NCI-H2227 (cell line): ENCODE data around the gene STX11.
"Not testable (repeated sequence)": the region's sequence is repeated elsewhere in the genome, so short reads cannot be mapped to it uniquely, and the experiment has no call there.

Experiments
- DNase-seq: peaks from one replicate; lab custom pipeline; 2025; ENCODE audit not compliant: unreplicated experiment; lab: John Stamatoyannopoulos, UW

Gene STX11

DNA sequence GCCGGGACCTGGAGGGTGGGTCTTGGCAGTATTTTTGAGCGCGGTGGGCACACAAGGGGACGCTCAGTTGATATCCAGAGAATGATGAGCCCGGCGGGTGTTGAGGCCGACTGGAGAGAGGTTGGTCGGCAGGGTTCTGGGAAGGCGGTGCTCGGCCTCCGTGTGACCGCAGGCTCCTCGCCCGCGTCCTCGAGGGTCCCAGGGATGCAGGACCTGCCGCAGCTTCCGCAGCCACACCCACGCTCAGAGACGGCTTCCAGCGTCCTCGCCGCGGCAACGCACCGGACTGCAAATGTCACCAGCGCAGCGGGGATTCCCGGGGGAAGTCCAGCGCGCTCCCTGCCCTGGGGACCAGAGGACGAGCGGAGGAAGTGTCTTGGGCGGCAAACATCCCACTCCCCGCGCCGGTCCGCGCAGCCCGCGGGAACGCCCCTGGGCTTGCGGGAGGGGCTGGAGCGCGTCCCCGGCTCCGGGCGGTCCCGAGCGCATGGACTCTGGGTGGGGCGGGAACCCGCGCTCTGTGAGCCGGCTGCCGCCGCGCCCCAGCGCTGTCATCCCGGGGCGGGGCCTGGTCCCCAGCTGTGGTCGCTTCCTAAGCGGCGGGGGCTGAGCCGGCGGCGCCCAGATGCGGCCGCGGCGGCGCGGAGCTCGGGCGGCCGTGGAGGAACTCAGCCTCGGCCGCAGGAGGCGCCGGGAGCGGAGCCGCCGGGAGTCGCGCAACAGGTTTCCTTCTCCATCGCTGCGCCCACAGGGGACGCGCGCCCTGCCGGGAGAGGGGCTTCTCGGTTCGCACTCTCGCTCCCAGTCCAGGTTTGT lies at the start of gene STX11:
Gene STX11, plus strand, starts transcription at position 624 of the 816 bp plus-strand sequence. CDS start 36,111 bp downstream, outside the sequence.
- peak; percentile 62 for DNase-seq

DNA sequence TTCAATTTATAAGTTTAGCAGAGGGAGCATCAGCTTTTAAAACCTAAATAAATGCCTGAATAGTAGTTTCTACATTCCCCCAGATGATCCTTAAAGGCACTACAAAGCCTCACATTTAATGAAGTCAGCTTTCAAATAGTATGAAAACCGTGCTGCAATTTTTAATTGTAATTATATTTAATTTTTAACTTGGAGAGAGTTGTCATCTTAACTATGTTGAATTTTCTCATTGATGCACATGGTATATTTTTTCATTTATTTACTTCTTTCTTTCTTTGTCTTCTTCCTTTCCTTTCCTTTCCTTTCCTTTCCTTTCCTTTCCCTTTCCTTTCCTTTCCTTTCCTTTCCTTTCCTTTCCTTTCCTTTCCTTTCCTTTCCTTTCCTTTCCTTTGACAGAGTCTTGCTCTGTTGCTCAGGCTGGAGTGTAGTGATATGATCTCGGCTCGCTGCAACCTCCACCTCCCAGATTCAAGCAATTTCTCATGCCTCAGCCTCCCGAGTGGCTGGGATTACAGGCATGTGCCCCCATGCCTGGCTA lies 47.2 kb upstream of the STX11 start:
- DNase-seq = no peak

DNA sequence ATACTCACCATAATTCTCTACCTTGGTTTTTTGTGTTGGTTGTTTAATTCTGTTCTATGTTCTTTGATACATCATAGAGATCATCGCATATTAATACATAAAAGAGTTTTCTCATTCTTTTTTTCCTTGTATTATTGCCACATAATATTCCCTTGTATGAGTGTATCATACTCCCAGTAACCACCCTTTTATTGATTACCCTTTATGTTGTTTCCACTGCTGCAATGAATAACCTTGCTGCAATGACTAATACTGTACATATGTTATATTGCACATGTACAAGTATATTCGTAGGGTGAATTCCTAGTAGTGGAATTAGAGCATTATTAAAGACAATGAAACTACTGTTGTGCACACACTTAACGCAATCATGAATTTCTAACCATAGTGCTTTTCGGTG lies 45.8 kb upstream of the STX11 start:
- no peak for DNase-seq

DNA sequence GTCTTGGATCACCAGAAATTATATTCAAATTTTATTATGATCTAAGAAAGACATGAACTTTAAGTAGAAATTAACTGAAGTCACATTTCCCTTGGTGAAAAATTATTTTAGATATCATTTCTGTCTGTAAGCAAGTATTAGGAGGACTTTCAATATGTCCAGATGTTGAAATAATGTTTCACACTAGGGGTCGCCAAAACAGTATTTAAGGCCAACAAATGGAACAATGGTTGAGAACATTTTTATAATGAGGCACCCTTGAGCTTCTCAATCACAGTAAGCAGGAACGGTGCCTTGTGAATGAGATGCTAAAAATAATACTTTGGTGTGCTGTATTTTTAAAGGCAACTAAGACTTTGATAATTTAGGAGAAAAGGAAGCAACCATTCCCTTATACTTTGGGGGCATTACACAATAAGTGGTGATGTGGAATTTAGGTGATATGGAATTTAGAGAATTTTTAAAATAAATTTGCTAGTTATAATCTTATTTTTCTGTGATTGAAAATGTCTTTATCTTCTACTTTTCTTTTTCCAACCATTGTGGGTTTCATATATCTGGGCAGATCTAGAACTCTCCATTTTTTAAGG lies 45.3 kb upstream of the STX11 start:
- peak; percentile 70 for DNase-seq

DNA sequence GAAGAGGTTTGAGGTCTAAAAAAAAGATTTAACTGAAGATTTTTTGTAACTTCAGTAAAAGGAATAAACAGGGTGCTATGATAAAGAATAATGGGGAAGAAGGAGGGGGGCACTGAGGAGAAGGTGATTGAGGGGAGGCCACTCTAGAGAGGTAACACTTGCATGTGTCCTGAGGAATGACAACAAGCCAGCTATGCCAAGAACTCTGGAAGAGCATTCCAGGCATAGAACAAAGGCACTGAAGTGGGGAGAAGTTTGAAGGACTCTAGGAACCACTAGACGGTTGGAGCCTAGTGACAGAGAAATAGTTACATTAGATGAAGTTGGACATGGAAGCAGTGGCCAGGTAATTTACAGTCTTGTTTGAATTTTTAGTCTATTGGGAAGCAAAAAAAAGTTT lies 44.1 kb upstream of the STX11 start:
- DNase-seq = no peak

DNA sequence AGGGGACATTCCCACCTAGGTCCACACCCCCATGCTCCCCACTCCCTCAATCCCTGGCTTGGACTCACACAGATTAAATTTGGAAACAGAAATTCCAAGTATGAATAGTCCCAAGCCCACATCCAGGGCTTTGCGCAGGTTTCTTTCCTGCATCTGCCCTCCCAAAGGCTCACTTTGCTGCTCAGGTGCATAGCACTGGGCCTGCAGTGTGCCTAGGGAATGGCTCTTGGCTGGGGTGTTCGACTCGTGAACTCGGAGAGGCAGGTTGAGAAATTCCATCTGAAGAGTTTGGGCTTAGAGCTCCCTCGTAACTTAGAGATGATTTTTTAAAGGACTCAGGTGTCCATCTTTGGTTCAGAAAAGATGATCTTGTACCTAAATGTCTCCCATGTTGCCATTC lies 40.1 kb upstream of the STX11 start:
- DNase-seq = no peak

DNA sequence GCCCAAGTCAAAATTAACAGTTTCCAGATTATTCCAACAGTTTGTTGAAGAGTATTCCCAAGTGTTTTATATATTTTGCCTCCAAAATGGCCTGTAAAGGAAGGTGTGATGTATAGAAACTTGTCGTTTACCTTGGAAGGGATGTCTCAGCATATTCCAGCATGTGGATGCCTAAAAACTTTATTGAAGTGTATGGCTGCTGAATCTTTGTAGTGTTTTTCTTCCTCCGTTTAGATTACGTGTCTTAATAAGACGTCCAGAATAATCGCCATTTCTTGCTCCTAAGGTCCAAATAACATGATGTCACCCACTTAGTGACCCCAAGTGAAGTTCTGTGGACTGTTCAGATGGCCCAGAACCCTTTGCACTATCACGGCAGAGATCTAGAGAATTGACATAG lies 37.0 kb upstream of the STX11 start:
- no peak for DNase-seq

DNA sequence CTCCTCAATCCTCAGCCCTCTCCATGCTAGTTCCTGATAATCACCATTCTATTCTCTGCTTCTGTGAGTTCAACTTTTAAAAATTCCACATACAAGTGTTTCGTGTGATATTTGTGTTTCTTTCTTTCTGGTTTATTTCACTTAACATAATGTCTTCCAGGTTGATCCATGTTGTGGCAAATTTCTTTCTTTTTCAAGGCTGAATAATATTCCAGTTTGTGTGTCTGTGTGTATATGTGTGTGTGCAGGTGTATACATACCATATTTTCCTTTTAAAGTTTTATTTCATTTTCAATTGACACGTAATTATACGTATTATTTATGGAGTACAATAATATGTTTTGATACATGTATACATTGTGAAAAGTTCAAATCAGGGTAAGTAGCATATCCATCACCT lies 35.1 kb upstream of the STX11 start:
- DNase-seq = no peak

DNA sequence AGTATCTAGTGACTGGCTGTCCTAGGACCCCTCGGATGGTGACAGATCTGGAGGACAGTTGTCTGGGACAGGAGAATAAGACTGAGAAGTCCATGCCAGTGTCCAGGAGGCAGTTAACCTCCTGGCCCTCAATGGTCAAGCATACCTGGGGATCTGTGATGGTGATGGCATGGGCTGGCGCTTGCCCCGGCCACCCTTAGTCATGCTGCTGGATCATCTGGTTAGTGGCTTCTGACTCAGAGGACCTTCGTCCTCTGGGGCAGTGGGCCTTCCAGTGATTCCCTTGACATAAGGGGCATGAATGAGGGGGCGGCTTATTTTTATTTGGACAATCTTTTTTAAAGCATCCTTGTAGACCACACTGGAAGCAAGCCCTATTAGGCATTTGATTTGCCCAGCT lies 30.9 kb upstream of the STX11 start:
- DNase-seq = no peak

DNA sequence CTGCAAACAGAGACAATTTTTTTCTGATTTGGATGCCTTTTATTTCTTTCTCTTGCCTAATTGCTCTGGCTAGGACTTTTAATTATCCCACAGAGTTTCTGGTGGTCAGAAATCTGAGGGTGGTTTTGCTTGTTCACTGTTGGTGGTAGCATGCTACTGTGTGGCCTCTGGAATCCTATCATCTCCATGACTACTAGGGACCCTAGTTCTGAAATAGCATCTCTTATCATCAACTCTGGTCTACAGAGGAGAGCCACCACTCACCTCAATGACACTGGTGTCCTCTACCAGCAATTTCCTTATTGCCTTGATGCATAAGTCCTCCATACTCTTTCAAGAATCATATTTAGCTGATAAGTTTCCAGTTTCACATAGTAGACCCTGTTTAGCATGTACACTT lies 27.5 kb upstream of the STX11 start:
- no peak for DNase-seq

DNA sequence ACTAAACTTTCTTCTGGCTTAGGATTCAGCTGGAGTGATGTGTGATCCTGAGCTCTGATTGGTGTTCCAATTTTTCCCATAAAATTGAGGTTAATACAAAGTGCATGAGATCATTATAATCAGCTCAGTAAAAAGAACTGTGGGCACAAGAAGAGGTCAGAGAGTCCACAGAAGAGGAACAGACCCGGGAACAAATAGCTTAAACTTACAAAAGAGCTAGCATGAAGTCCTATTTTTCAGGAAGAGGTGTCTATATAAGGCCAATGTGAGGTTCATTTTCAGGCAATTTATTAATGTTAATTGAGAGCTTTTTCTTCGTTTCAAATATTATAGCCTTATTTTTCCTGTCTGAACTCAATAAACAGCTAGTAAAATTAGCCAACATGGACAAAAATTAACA lies 26.9 kb upstream of the STX11 start:
- no peak for DNase-seq

DNA sequence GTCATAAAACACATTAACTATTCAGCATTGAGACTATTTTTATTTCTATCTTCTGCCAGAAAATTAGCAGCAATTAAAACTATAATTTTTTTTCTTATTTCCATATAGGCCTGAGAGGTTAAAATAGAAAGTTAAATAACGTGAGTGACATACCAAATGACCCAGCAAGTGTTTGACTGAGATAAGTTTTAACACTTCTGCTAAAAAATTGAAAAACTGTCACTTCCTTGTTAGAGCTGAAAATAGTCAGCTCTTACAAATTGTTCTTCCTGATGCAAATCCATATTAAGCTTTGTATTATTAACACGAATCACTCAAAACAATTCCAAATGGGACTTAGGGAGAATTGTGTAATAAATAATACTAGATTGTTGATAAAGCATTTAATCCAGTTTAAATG lies 26.5 kb upstream of the STX11 start:
- DNase-seq = no peak

DNA sequence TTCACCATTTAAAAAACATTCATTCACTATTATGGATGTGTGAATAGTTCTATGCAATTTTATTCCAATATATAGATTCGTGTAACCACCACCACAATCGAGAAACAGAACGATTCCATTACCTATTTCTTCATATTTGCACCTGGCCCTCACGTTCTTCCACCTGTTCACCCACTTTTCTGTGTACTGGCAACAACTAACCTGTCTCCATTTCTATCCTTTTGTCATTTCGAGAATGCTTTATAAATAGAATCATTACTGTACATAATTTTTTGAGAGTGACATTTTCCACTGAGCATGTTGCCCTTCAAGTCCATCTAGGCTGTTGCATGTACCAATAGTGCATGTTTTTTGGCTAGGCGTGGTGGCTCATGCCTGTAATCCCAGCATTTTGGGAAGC lies 23.2 kb upstream of the STX11 start:
- DNase-seq = no peak

DNA sequence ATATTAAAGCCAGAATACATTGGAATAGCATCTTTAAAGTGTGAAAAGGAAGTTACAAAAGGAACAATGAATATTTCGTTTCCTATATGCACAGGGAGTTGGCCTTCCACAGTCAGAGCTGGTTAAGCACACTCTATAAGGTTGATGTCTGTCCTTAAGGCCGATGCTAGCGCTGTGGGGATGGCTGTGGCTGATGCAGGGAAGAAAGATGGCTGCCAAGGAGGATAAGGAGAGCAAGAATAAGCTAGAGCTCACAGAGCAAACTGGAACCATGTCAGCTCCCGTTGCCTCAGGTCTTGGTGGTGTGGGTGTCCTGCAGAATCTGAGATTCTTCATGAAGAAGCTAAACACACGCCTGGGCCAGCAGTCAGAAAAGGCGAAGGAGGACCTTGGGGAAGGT lies 20.8 kb upstream of the STX11 start:
- DNase-seq = no peak

DNA sequence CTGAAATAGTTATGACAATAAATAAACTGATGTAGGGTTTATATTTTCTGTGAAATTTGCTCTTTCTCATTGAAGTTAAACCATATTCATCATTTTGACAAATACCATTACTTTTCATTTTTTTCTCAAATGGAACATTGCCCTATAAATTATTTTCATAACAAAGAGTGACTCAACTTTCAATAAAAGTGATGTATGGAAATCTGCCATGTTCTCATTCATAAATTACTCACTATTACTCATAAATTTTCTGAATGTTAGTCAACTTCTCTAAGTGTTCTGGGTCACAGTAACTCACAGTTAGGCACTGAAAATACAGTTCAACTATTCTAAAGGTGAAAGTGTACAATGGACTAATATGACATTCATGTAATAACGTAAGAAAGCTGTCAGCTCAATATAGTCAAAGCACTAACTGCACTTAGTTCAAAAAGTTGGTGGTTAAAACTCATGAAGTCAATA lies 19.0 kb upstream of the STX11 start:
- DNase-seq = no peak

DNA sequence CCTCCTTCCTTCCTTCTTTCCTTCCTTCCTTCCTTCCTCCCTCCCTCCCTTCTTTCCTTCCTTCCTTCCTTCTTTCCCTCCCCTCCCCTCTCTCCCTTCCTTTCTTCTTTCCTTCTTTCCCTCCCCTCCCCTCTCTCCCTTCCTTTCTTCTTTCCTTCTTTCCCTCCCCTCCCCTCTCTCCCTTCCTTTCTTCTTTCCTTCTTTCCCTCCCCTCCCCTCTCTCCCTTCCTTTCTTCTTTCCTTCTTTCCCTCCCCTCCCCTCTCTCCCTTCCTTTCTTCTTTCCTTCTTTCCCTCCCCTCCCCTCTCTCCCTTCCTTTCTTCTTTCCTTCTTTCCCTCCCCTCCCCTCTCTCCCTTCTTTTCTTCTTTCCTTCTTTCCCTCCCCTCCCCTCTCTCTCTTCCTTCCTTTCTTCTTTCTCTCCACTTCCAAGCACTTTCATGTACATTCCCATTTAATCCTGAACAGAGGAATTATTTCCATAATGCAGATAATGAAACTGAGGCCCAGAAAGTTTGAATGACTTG lies 18.1 kb upstream of the STX11 start:
- DNase-seq = not testable (repeated sequence)

DNA sequence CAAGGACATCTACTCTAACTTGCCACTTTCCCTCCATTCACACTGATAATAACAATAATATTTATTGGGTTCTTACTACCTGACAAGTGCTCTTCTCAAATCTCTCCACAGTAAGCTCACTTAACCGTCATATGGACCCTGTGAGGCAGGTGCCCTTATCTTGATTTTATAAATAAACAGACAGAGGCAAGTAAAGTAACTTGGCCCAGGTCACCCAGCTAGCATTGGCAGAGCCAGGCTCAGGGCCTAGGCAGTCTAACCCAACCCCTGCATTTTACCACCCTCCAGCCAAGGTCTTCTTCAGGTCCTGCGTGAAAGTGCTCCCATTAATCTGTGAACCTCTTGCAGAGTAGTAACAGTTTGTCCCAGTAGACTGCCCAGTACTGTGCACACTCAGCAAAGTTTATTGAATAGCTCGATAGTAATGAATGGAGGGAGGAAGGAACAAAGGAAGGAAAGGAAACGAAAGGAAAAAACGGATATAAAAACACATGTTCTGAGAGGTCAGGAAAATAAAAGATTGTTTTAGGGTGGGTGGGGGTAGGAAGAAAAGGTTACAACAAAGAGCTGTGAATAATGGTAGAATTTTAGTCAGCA lies 17.0 kb upstream of the STX11 start:
- no peak for DNase-seq

DNA sequence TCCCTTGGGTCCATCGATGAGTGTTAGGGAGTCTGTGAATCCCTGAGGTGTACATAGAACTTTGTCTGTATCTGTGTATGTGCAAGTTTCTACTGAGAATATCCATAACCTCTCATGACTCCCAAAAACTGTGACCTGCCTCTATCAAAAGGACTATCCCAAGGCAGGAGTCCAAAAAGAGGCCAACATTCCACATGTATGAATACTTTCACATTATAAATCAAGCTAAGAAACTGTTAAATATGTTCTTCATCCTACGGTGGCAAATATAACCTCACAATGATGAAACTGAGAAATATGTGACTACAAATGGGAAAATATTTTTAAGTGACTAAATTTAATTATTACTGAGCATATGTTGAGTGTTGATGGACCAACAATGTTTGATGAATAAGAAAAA lies 16.1 kb upstream of the STX11 start:
- DNase-seq = no peak

DNA sequence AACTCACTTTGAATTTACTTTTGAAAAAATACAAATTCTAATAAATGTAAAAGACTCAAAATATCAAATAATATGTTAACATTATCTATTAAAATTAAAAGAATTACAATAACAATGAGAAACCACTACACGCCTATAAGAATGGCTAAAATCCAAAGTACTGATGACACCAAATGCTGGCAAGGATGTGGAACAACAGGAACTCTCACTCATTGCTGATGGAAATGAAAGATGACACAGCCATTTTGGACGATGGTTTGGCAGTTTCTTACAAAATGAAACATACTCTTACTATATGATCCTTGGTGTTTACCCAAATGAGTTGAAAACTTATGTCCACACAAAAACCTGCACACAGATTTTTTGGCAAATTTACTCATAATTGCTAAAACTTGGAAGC lies 15.6 kb upstream of the STX11 start:
- DNase-seq = no peak

DNA sequence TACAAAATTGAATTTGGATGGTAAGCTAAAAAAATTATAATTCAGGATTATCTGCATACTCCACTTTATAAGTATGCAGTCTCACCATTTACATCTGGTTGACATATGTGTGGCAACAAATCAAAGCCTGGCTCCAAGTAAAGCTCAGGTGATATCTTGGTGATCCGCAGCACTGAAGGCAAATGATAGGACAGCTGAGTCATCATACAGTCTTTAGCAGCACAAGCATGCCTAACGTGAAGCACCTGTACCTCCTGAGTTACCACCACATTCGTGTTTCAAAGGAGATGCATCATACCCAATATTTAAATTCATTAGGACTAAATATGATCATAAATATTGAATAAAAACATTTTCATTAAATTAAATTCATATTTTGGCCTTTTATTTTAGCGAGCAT lies 11.8 kb upstream of the STX11 start:
- no peak for DNase-seq

DNA sequence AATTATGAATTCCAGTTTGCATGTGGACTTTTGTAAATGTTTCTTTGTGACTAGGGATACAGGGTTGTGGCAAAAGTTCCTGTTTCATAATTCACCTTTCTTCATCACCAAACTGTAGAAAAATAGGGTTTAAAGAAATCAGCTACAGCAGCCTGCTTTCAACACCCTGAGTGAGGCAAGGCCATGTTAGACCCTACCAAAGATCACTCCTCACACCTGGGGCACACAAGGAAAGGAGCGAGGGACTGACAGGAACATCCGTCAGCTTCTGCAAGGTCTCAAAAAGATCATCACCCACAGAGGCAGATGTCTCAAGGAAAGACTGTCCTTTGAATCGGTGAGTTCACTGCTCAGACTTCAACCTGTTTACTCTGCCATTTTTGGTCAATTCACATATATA lies 10.5 kb upstream of the STX11 start:
- no peak for DNase-seq

DNA sequence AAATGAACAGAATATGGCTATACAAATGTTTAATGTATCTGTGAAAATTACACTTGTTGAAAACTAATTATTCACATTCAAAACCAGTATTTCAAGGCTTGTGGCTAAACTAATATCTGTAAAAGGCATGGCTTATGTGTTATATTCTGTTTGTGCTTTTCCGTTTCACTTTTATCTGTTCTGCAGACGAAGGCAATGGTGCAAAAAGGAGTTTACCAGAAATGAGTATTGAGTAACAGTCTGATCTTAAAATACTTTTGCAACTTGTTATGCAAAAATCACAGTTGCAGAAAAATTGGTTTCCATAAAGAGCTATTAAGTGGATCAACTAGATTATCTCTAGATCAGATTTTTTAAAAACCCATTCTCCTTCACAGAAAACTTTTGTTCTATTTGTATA lies 9.4 kb upstream of the STX11 start:
- no peak for DNase-seq
